Measurements from ENCODE around the gene DDX10. TPM values are rescaled to one million over a fixed set of nuclear protein-coding genes. Genes with fewer than 3 reads are reported as not detected.

The DDX10 gene
- total RNA-seq = 10 to 100 TPM; 49.8 to 51.6 TPM
- 17.5 TPM for polyA plus RNA-seq

DNA sequence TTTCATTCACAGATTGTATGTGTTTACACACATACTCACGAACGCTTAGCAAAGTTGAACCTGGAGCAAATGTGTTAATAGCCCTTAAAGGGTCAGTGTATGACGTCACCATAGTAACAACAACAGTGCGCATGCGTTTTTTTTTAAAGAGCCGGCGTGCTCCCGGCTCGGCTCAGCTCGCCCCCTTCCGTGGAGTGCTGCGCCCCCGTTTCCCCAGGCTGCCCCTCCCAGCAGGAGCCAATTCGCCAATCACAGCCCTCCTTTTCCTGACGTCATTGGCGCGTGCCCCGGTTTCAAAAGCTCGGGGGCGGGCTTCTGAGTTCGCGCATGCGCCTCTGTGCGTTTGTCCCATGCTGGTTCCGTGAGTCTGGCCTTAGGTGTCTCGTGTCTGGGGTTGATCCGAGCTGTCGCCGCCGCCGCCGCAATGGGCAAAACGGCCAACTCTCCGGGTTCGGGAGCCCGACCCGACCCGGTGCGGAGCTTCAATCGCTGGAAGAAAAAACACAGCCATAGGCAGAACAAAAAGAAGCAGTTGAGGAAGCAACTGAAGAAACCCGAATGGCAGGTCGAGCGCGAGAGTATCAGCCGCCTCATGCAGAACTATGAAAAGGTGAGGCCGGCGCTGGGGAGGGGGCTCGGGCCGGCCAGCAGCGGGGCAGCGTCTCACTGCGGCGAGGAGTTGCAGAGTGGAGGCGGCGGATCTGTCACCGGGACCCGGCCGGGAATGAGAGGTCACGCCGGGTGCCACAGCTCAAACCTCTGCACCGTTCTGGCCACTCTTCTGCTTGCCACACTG, at the start of gene DDX10:
Gene DDX10 (plus strand): TSS at position 340 of the 796 bp plus-strand sequence. CDS start 85 bp downstream, at position 425.
- Histone ChIP-seq H3K36me3 (ENCODE audit: insufficient read depth, low read length) (peaks cover 7% of the 10 kb centered on the region), H3K27me3 (ENCODE audit: insufficient read depth, low read length, poor library complexity, severe bottlenecking) (no peaks in the 10 kb centered on the region), H3K27ac (ENCODE audit: low read depth, low read length) (peak within 1 kb of the TSS; percentile 49), H3K4me3 (ENCODE audit: low read length) (peak within 1 kb of the TSS; percentile 75), H3K9me3 (ENCODE audit: low read length) (no peaks in the 10 kb centered on the region), H3K4me1 (ENCODE audit: insufficient read depth, low read length) (peaks cover 26% of the 10 kb centered on the region)
- peak; percentile 96 to 99 (median 99) for DNase-seq
- ChIA-PET POLR2A (interaction anchor here (0.7 to 1.2 kb wide), 4 partner anchors 47 to 198 kb away, joined by 3 to 6 read pairs (median 4); partner anchors contain the start of genes C11orf65, EXPH5 and POGLUT3), CTCF (interaction anchor here (1.0 to 2.6 kb wide), 5 partner anchors 15 to 656 kb away, joined by 3 to 9 read pairs (median 3); partner anchors contain the start of gene CUL5)
- H3K4me3 Mint-ChIP-seq = peak within 1 kb of the TSS; percentile 98 to 100 (median 100)
- H3K9me3 Mint-ChIP-seq = no peaks in the 10 kb centered on the region
- H3K27me3 Mint-ChIP-seq = no peaks in the 10 kb centered on the region
- peak within 1 kb of the TSS; percentile 88 to 100 (median 100) for H3K27ac Mint-ChIP-seq
- H3K36me3 Mint-ChIP-seq = peaks cover 0 to 21% (median 2%) of the 10 kb centered on the region in 3 donors
- H3K4me1 Mint-ChIP-seq = peaks cover 45 to 57% (median 54%) of the 10 kb centered on the region in 3 donors

DNA sequence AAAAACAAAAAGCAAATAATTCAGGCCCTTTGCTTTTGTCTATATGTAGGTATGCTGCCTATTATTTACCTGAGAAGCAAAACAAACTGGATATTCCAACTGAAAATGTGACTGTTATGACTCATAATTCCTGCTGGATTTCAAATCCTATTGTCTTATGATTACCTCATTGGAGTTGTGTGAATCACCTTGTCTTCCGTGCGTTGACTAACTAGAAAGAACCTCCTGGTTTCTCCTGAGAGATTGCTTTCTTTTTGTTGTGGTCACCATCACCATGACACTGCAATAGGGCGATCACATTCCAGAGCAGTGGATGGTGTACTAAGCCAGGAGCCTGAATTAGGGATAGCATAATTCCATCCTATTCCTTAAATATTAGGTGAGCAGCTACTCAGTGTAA, 48.3 kb upstream of the DDX10 start:
- Histone ChIP-seq H3K4me1 (ENCODE audit: insufficient read depth, low read length) (no peaks in the 10 kb centered on the region), H3K9me3 (ENCODE audit: low read length) (no peaks in the 10 kb centered on the region), H3K36me3 (ENCODE audit: insufficient read depth, low read length) (no peaks in the 10 kb centered on the region), H3K4me3 (ENCODE audit: low read length) (no peak overlapping the region), H3K27ac (ENCODE audit: low read depth, low read length) (no peak overlapping the region), H3K27me3 (ENCODE audit: insufficient read depth, low read length, poor library complexity, severe bottlenecking) (no peaks in the 10 kb centered on the region)
- H3K36me3 Mint-ChIP-seq = no peaks in the 10 kb centered on the region
- no peak overlapping the region for H3K4me3 Mint-ChIP-seq
- no peak for DNase-seq
- no peaks in the 10 kb centered on the region for H3K9me3 Mint-ChIP-seq
- ChIA-PET CTCF (no interaction called here), POLR2A (no interaction called here)
- H3K27ac Mint-ChIP-seq = no peak overlapping the region
- no peaks in the 10 kb centered on the region for H3K4me1 Mint-ChIP-seq
- peaks cover 16 to 39% of the 10 kb centered on the region in 2 donors for H3K27me3 Mint-ChIP-seq

DNA sequence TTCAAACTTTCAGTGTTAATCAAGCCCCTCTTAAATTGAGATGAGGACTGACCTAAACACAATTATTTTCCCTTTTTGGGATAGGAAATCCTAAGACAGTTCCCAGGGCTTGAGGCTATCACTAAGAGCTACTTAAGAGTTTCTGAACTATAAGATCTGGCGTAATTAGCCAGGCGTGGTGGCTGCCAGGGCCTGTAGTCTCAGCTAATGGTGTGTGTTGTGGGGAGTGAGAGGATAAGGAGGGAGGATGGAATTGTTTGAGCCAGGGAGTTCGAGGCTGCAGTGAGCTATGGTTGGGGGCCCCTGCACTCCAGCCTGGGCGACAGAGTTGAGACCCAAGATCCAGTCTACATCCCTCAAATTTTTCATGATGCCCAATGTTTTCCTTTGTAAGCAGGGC, 47.8 kb upstream of the DDX10 start:
- CTCF ChIA-PET = no interaction called here
- POLR2A ChIA-PET = no interaction called here

GRCh38 chr11:108618529-108618928, 46.3 kb upstream of the DDX10 start:
- ChIA-PET CTCF (no interaction called here), POLR2A (interaction anchor here (0.6 kb wide), 1 partner anchor 46 kb away, joined by 3 read pairs; the partner anchor contains the start of gene DDX10)
- DNase-seq = no peak
- H3K4me3 Mint-ChIP-seq = no peak overlapping the region
- no peaks in the 10 kb centered on the region for H3K4me1 ChIP-seq (ENCODE audit: insufficient read depth, low read length)
- H3K27ac ChIP-seq (ENCODE audit: low read depth, low read length) = no peak overlapping the region
- H3K27ac Mint-ChIP-seq = no peak overlapping the region
- H3K4me3 ChIP-seq (ENCODE audit: low read length) = no peak overlapping the region
- no peaks in the 10 kb centered on the region for H3K36me3 ChIP-seq (ENCODE audit: insufficient read depth, low read length)
- peaks cover 14 to 44% of the 10 kb centered on the region in 2 donors for H3K27me3 Mint-ChIP-seq
- no peaks in the 10 kb centered on the region for H3K27me3 ChIP-seq (ENCODE audit: insufficient read depth, low read length, poor library complexity, severe bottlenecking)
- H3K4me1 Mint-ChIP-seq = no peaks in the 10 kb centered on the region
- H3K36me3 Mint-ChIP-seq = no peaks in the 10 kb centered on the region
- no peaks in the 10 kb centered on the region for H3K9me3 ChIP-seq (ENCODE audit: low read length)
- H3K9me3 Mint-ChIP-seq = no peaks in the 10 kb centered on the region

More for the DNA sequence above, 47.8 kb upstream of the DDX10 start:
- Histone ChIP-seq H3K4me1 (ENCODE audit: insufficient read depth, low read length) (no peaks in the 10 kb centered on the region), H3K27me3 (ENCODE audit: insufficient read depth, low read length, poor library complexity, severe bottlenecking) (no peaks in the 10 kb centered on the region), H3K4me3 (ENCODE audit: low read length) (no peak overlapping the region), H3K27ac (ENCODE audit: low read depth, low read length) (no peak overlapping the region), H3K36me3 (ENCODE audit: insufficient read depth, low read length) (no peaks in the 10 kb centered on the region), H3K9me3 (ENCODE audit: low read length) (no peaks in the 10 kb centered on the region)
- no peak overlapping the region for H3K27ac Mint-ChIP-seq
- peaks cover 16 to 41% of the 10 kb centered on the region in 2 donors for H3K27me3 Mint-ChIP-seq
- no peaks in the 10 kb centered on the region for H3K9me3 Mint-ChIP-seq
- no peaks in the 10 kb centered on the region for H3K4me1 Mint-ChIP-seq
- no peaks in the 10 kb centered on the region for H3K36me3 Mint-ChIP-seq
- H3K4me3 Mint-ChIP-seq = no peak overlapping the region
- no peak for DNase-seq

- peaks cover 0 to 3% (median 0%) of the 10 kb centered on the region in 3 donors for H3K36me3 Mint-ChIP-seq
- Histone ChIP-seq H3K9me3 (ENCODE audit: low read length) (no peaks in the 10 kb centered on the region), H3K4me3 (ENCODE audit: low read length) (no peak overlapping the region), H3K27ac (ENCODE audit: low read depth, low read length) (no peak overlapping the region), H3K36me3 (ENCODE audit: insufficient read depth, low read length) (no peaks in the 10 kb centered on the region), H3K4me1 (ENCODE audit: insufficient read depth, low read length) (no peaks in the 10 kb centered on the region), H3K27me3 (ENCODE audit: insufficient read depth, low read length, poor library complexity, severe bottlenecking) (no peaks in the 10 kb centered on the region)
- no peak overlapping the region for H3K4me3 Mint-ChIP-seq
- no peak overlapping the region for H3K27ac Mint-ChIP-seq
- peaks cover 3 to 8% (median 6%) of the 10 kb centered on the region in 3 donors for H3K4me1 Mint-ChIP-seq
- peaks cover 0 to 4% (median 0%) of the 10 kb centered on the region in 5 donors for H3K9me3 Mint-ChIP-seq
- CTCF ChIA-PET = no interaction called here
- POLR2A ChIA-PET = no interaction called here
- H3K27me3 Mint-ChIP-seq = peaks cover 9 to 53% of the 10 kb centered on the region in 2 donors
- DNase-seq = no peak
Measured at GRCh38 chr11:108620958-108621772, 43.7 kb upstream of the DDX10 start.

DNA sequence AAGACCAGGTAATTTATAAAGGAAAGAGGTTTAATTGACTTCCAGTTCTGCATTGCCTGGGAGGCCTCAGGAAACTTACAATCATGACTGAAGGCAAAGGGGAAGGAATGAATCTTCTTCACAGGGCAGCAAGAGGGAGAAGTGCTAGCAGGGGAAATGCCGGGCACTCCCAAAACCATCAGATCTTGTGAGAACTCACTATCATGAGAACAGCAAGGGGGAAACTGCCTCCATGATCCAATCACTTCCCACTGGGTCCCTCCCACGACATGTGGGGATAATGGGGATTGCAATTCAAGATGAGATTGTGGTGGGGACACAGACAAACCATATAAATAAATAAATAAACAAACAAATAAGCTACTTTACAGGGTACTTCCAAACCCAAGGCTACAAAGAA, 42.5 kb upstream of the DDX10 start:
- H3K9me3 Mint-ChIP-seq = peaks cover 0 to 4% (median 0%) of the 10 kb centered on the region in 5 donors
- no peak overlapping the region for H3K27ac Mint-ChIP-seq
- Histone ChIP-seq H3K9me3 (ENCODE audit: low read length) (no peaks in the 10 kb centered on the region), H3K4me1 (ENCODE audit: insufficient read depth, low read length) (no peaks in the 10 kb centered on the region), H3K27ac (ENCODE audit: low read depth, low read length) (no peak overlapping the region), H3K4me3 (ENCODE audit: low read length) (no peak overlapping the region), H3K27me3 (ENCODE audit: insufficient read depth, low read length, poor library complexity, severe bottlenecking) (no peaks in the 10 kb centered on the region), H3K36me3 (ENCODE audit: insufficient read depth, low read length) (no peaks in the 10 kb centered on the region)
- H3K4me3 Mint-ChIP-seq = no peak overlapping the region
- peaks cover 6 to 51% of the 10 kb centered on the region in 2 donors for H3K27me3 Mint-ChIP-seq
- peaks cover 3 to 8% (median 6%) of the 10 kb centered on the region in 3 donors for H3K4me1 Mint-ChIP-seq
- H3K36me3 Mint-ChIP-seq = peaks cover 0 to 3% (median 0%) of the 10 kb centered on the region in 3 donors
- POLR2A ChIA-PET = no interaction called here
- CTCF ChIA-PET = no interaction called here
- DNase-seq = no peak

GRCh38 chr11:108624196-108624925, 40.5 kb upstream of the DDX10 start:
- Histone ChIP-seq H3K9me3 (ENCODE audit: low read length) (no peaks in the 10 kb centered on the region), H3K4me1 (ENCODE audit: insufficient read depth, low read length) (no peaks in the 10 kb centered on the region), H3K27me3 (ENCODE audit: insufficient read depth, low read length, poor library complexity, severe bottlenecking) (no peaks in the 10 kb centered on the region), H3K36me3 (ENCODE audit: insufficient read depth, low read length) (no peaks in the 10 kb centered on the region), H3K4me3 (ENCODE audit: low read length) (no peak overlapping the region), H3K27ac (ENCODE audit: low read depth, low read length) (peak overlapping the region; percentile 4)
- peaks cover 0 to 3% (median 0%) of the 10 kb centered on the region in 3 donors for H3K36me3 Mint-ChIP-seq
- peaks cover 3 to 8% (median 6%) of the 10 kb centered on the region in 3 donors for H3K4me1 Mint-ChIP-seq
- DNase-seq = no peak
- H3K4me3 Mint-ChIP-seq = peak overlapping the region in 1 of 7 donors; percentile 19
- H3K27ac Mint-ChIP-seq = peak overlapping the region in 2 of 8 donors; percentile 5 to 13
- CTCF ChIA-PET = no interaction called here
- POLR2A ChIA-PET = no interaction called here
- H3K9me3 Mint-ChIP-seq = peaks cover 0 to 4% (median 0%) of the 10 kb centered on the region in 5 donors
- peaks cover 2 to 46% of the 10 kb centered on the region in 2 donors for H3K27me3 Mint-ChIP-seq
